SK-N-MC (cell line): ENCODE results near the gene SEMA4D.

Experiments
- EZH2 ChIP-seq: fragments of 200-600 bp; sonication (generic); IDR thresholded peaks from one replicate; pipeline ENCODE4 v1.6.1; 2017; ENCODE audit warnings: antibody characterized with exemption
- FOXP2 ChIP-seq: optimal IDR thresholded peaks from 2 replicates; pipeline ENCODE3; 2011; ENCODE audit warnings: mild to moderate bottlenecking, moderate library complexity; ENCODE audit not compliant: insufficient read depth; ENCODE audit errors: extremely low read length, control extremely low read depth
- POLR2AphosphoS5 ChIP-seq: IDR thresholded peaks from 2 replicates; pipeline ENCODE4 v1.6.1; 2012; ENCODE audit warnings: mild to moderate bottlenecking, low read depth, low read length, borderline replicate concordance

- TF ChIP-seq EZH2: no peak
- no peak for TF ChIP-seq POLR2AphosphoS5
- TF ChIP-seq FOXP2: no peak
Measured at GRCh38 chr9:89547000-89547399, 49.1 kb upstream of the SEMA4D start.
